CD4-positive, alpha-beta T cell (primary cell): ENCODE measurements around the gene RSBN1L. TPM values are rescaled to one million over a fixed set of nuclear protein-coding genes. Genes with fewer than 3 reads are reported as not detected.

Source experiments
- ATAC-seq: fragments of 200-7000 bp; cut with Tn5 transposase; one replicate; pipeline ENCODE4 v1.10.0; 2022; ENCODE audit warnings: mild to moderate bottlenecking; ENCODE audit not compliant: poor library complexity
- CTCF ChIA-PET: fragments of 350-600 bp; sonication (Branson Sonifier 250); formaldehyde crosslinking; loops from one replicate; lab custom pipeline; 2021; ENCODE audit warnings: antibody characterized with exemption, inconsistent platforms; lab: Charles Lee
- POLR2A ChIA-PET: fragments of 350-600 bp; sonication (Branson Sonifier 250); formaldehyde crosslinking; loops from one replicate; lab custom pipeline; 2021; ENCODE audit warnings: antibody characterized with exemption, inconsistent platforms; lab: Charles Lee
- DNase-seq, 14 experiments: peaks; one replicate each; pipeline ENCODE4 v3.0.0-alpha.2; 2013 to 2020; ENCODE audit warnings: mixed read lengths in 2 of 14
- H3K27ac ChIP-seq, 2 donors: one replicate each; pipeline versions ENCODE4 v1.5.1 to v1.7.0; 2013; ENCODE audit warnings: low read length in 2 of 2, low read depth in 1 of 2, mild to moderate bottlenecking in 1 of 2
- H3K27me3 ChIP-seq, 2 experiments: 1 replicate in 1 of 2; 2 replicates in 1 of 2; pipeline versions ENCODE4 v1.6.1 to v1.7.0; 2013; ENCODE audit warnings: low read length in 2 of 2, control low read depth in 1 of 2, mild to moderate bottlenecking in 1 of 2, moderate library complexity in 1 of 2; ENCODE audit not compliant: insufficient read depth in 2 of 2, control insufficient read depth in 1 of 2
- H3K36me3 ChIP-seq: one replicate; pipeline ENCODE4 v1.6.1; 2013; ENCODE audit warnings: low read length, control low read depth; ENCODE audit not compliant: insufficient read depth
- H3K4me1 ChIP-seq: one replicate; pipeline ENCODE4 v1.6.1; 2013; ENCODE audit warnings: low read length, control low read depth; ENCODE audit not compliant: insufficient read depth
- H3K4me3 ChIP-seq: one replicate; pipeline ENCODE4 v1.5.1; 2013; ENCODE audit warnings: mild to moderate bottlenecking, low read length, moderate library complexity
- H3K9me3 ChIP-seq, 2 experiments: 1 replicate in 1 of 2; 2 replicates in 1 of 2; pipeline versions ENCODE4 v1.6.1 to v1.7.0; 2013; ENCODE audit warnings: low read length in 2 of 2, mild to moderate bottlenecking in 2 of 2, control low read depth in 1 of 2, moderate library complexity in 1 of 2; ENCODE audit not compliant: control insufficient read depth in 1 of 2, insufficient read depth in 1 of 2
- H3K27ac Mint-ChIP-seq: one replicate; pipeline ENCODE4 v1.8.0; 2020; ENCODE audit warnings: mixed read lengths
- H3K27me3 Mint-ChIP-seq: one replicate; pipeline ENCODE4 v1.8.0; 2021; ENCODE audit warnings: mixed read lengths
- H3K36me3 Mint-ChIP-seq: one replicate; pipeline ENCODE4 v1.8.0; 2021; ENCODE audit warnings: low read depth, mixed read lengths
- H3K4me1 Mint-ChIP-seq: one replicate; pipeline ENCODE4 v1.8.0; 2021; ENCODE audit warnings: low read depth, mixed read lengths
- H3K4me3 Mint-ChIP-seq: one replicate; pipeline ENCODE4 v1.8.0; 2020; ENCODE audit warnings: mild to moderate bottlenecking, mixed read lengths
- H3K9me3 Mint-ChIP-seq: one replicate; pipeline ENCODE4 v1.8.0; 2020; ENCODE audit warnings: mixed read lengths
- intact Hi-C, 2 experiments: fragments of 100-400 bp; cut with DNase I in 1 of 2; cut with micrococcal nuclease in 1 of 2; formaldehyde crosslinking; loops; one replicate each; pipeline versions ENCODE4 v1.15.1 to v1.9.0; 2023 to 2025; cut with DNase I, micrococcal nuclease
- total RNA-seq, 174 experiments: library from RNA in 2 of 174; stranded (reverse) in 2 of 174; gene quantifications; one replicate each; pipeline ENCODE4 v1.2.3 and lab custom pipeline; 2021 to 2026
- TF ChIP-seq, protein P1 (sequence below): fragments of 200-600 bp; IDR thresholded peaks from one replicate; pipeline ENCODE4 v1.8.0; 2022; ENCODE audit warnings: antibody characterized with exemption, mild to moderate bottlenecking

The RSBN1L gene
- total RNA-seq, 2 experiments from 2014 or later: 9.0 to 9.6 TPM

DNA sequence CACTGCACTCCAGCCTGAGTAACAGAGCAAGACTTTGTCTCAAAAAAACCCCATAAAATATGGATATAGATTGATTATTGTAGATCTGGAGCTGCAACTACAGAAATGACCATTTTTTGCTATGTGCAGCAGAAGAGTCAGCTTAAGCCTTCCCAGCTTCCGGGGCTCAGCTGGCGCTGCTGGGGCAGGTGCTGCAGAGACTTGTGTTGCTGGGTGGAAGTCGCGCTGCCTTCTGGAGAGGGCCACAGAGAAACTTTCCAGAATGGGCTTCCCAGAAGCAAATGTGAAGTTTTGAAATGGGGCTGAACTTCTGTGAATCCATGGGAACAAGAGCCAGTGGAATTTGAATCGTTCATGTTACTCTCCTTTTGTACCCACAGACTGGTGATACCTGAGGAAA lies 37.3 kb upstream of the RSBN1L start:
- no peak overlapping the region for H3K27ac ChIP-seq
- no peaks in the 10 kb centered on the region for H3K9me3 Mint-ChIP-seq
- POLR2A ChIA-PET: interaction anchor here (0.6 kb wide), 1 partner anchor 1390 kb away, joined by 3 read pairs; no protein-coding TSS in a partner anchor

DNA sequence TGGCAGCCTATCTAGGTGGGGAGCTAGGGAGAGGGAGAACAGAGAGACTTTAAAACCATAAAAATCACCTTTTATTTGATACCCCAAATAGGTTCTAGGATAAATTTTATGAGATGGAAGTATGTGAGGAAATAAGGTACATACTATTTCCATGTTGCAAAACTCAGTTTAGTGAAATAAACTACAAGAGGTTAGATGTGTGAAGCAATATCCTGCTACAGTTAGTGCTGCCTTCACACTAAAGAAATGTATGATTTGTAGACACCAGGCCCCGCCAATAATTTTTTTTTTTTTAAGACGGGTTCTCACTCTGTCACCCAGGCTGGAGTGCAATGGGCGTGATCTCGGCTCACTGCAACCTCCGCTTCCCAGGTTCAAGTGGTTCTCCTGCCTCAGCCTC lies 34.4 kb upstream of the RSBN1L start:
- ChIA-PET CTCF (interaction anchor here (1.4 kb wide), 1 partner anchor 10 kb away, joined by 4 read pairs; no protein-coding TSS in a partner anchor), POLR2A (no interaction called here)
- H3K27ac ChIP-seq: no peak overlapping the region
- H3K4me3 ChIP-seq: no peak overlapping the region
- no peaks in the 10 kb centered on the region for H3K4me1 Mint-ChIP-seq
- DNase-seq (no peak), ATAC-seq (no peak)
- no peaks in the 10 kb centered on the region for H3K27me3 Mint-ChIP-seq
- H3K4me3 Mint-ChIP-seq: no peak overlapping the region
- TF ChIP-seq, protein P1, sequence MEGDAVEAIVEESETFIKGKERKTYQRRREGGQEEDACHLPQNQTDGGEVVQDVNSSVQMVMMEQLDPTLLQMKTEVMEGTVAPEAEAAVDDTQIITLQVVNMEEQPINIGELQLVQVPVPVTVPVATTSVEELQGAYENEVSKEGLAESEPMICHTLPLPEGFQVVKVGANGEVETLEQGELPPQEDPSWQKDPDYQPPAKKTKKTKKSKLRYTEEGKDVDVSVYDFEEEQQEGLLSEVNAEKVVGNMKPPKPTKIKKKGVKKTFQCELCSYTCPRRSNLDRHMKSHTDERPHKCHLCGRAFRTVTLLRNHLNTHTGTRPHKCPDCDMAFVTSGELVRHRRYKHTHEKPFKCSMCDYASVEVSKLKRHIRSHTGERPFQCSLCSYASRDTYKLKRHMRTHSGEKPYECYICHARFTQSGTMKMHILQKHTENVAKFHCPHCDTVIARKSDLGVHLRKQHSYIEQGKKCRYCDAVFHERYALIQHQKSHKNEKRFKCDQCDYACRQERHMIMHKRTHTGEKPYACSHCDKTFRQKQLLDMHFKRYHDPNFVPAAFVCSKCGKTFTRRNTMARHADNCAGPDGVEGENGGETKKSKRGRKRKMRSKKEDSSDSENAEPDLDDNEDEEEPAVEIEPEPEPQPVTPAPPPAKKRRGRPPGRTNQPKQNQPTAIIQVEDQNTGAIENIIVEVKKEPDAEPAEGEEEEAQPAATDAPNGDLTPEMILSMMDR: no peak
- no peaks in the 10 kb centered on the region for H3K4me1 ChIP-seq
- no peaks in the 10 kb centered on the region for H3K9me3 Mint-ChIP-seq
- no peaks in the 10 kb centered on the region for H3K36me3 Mint-ChIP-seq
- no peak overlapping the region for H3K27ac Mint-ChIP-seq
- H3K27me3 ChIP-seq: no peaks in the 10 kb centered on the region
- no peaks in the 10 kb centered on the region for H3K9me3 ChIP-seq
- no peaks in the 10 kb centered on the region for H3K36me3 ChIP-seq
- intact Hi-C loops: no loop called here

More for the DNA sequence above, 37.3 kb upstream of the RSBN1L start:
- H3K27me3 ChIP-seq: no peaks in the 10 kb centered on the region
- Mint-ChIP-seq H3K4me1 (no peaks in the 10 kb centered on the region), H3K36me3 (no peaks in the 10 kb centered on the region), H3K27ac (no peak overlapping the region), H3K4me3 (no peak overlapping the region), H3K27me3 (no peaks in the 10 kb centered on the region)
- DNase-seq: no peak
- intact Hi-C loops: loop anchor here (1.0 to 5.0 kb wide), 5 partner anchors 40 to 383 kb away; no protein-coding TSS in a partner anchor
- TF ChIP-seq, protein P1: no peak
- H3K4me3 ChIP-seq: no peak overlapping the region
- ATAC-seq: no peak
- H3K9me3 ChIP-seq: no peaks in the 10 kb centered on the region
- CTCF ChIA-PET: interaction anchor here (1.0 to 3.8 kb wide), 2 partner anchors 22 to 101 kb away, joined by 3 to 21 read pairs; no protein-coding TSS in a partner anchor
- H3K36me3 ChIP-seq: no peaks in the 10 kb centered on the region
- H3K4me1 ChIP-seq: no peaks in the 10 kb centered on the region

DNA sequence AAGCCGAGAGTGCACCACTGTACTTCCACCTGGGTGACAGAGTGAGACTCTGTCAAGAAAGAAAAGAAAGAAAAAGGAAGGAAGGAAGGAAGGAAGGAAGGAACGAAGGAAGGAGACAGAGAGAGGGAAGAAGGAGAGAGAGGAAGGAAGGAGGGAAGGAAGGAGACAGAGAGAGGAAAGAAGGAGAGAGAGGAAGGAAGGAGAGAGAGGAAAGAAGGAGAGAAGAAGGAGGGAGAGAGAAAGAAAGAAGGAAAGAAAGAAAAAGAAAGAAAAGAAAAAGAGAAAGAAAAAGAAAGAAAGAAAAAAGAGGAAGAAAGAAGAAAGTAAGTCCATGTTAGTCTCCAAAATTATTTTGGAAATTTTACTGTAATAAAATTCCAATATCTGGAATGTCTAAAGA lies 33.4 kb upstream of the RSBN1L start:
- CTCF ChIA-PET: no interaction called here
- H3K4me1 Mint-ChIP-seq: no peaks in the 10 kb centered on the region
- Histone ChIP-seq H3K27me3 (no peaks in the 10 kb centered on the region), H3K27ac (no peak overlapping the region), H3K4me3 (no peak overlapping the region), H3K4me1 (no peaks in the 10 kb centered on the region), H3K36me3 (no peaks in the 10 kb centered on the region), H3K9me3 (no peaks in the 10 kb centered on the region)
- POLR2A ChIA-PET: no interaction called here
- no peak overlapping the region for H3K4me3 Mint-ChIP-seq
- no peaks in the 10 kb centered on the region for H3K27me3 Mint-ChIP-seq
- H3K36me3 Mint-ChIP-seq: no peaks in the 10 kb centered on the region
- no peaks in the 10 kb centered on the region for H3K9me3 Mint-ChIP-seq
- no peak overlapping the region for H3K27ac Mint-ChIP-seq
- ATAC-seq: no peak
- intact Hi-C loops: no loop called here
- DNase-seq: no peak
- TF ChIP-seq, protein P1: no peak
